IPS DF 19.7 (cell line): ENCODE data around the gene DNLZ.
"Not testable (repeated sequence)": the region's sequence is repeated elsewhere in the genome, so short reads cannot be mapped to it uniquely, and the experiment has no call there.

ENCODE experiments used
- DNase-seq: peaks from one replicate; pipeline ENCODE4 v3.0.0-alpha.2; 2013; ENCODE audit warnings: low read depth, low spot score

DNLZ gene

GRCh38 chr9:136359774-136360718 lies 3.5 kb downstream of the DNLZ start:
- DNase-seq: no peak

GRCh38 chr9:136358888-136359287 lies 4.7 kb downstream of the DNLZ start:
- no peak for DNase-seq

GRCh38 chr9:136358016-136358415 lies 5.5 kb downstream of the DNLZ start:
- DNase-seq: no peak

GRCh38 chr9:136357202-136357725 lies 6.3 kb downstream of the DNLZ start:
- DNase-seq: no peak

GRCh38 chr9:136355616-136356557 lies 7.7 kb downstream of the DNLZ start:
- DNase-seq: no peak

GRCh38 chr9:136354592-136355085 lies 8.9 kb downstream of the DNLZ start:
- no peak for DNase-seq

- DNase-seq: no peak
Observed at GRCh38 chr9:136353757-136354488, 9.6 kb downstream of the DNLZ start.

GRCh38 chr9:136353088-136353487 lies 10.5 kb downstream of the DNLZ start:
- no peak for DNase-seq

GRCh38 chr9:136352682-136353081 lies 10.9 kb downstream of the DNLZ start:
- DNase-seq: no peak

GRCh38 chr9:136351868-136352267 lies 11.7 kb downstream of the DNLZ start:
- not testable (repeated sequence) for DNase-seq

GRCh38 chr9:136351252-136351800 lies 12.2 kb downstream of the DNLZ start:
- no peak for DNase-seq

GRCh38 chr9:136349546-136349945 lies 14.0 kb downstream of the DNLZ start:
- DNase-seq: no peak

- no peak for DNase-seq
Observed at GRCh38 chr9:136348691-136349090, 14.9 kb downstream of the DNLZ start.

- no peak for DNase-seq
Observed at GRCh38 chr9:136347472-136348256, 15.9 kb downstream of the DNLZ start.

GRCh38 chr9:136346927-136347465 lies 16.5 kb downstream of the DNLZ start:
- DNase-seq: no peak

- no peak for DNase-seq
Observed at GRCh38 chr9:136346157-136346481, 17.4 kb downstream of the DNLZ start.

GRCh38 chr9:136345281-136346156 lies 18.0 kb downstream of the DNLZ start:
- DNase-seq: no peak

- no peak for DNase-seq
Observed at GRCh38 chr9:136344544-136345280, 18.8 kb downstream of the DNLZ start.
